ENCODE data around the gene FBXW4.

Gene FBXW4

DNA sequence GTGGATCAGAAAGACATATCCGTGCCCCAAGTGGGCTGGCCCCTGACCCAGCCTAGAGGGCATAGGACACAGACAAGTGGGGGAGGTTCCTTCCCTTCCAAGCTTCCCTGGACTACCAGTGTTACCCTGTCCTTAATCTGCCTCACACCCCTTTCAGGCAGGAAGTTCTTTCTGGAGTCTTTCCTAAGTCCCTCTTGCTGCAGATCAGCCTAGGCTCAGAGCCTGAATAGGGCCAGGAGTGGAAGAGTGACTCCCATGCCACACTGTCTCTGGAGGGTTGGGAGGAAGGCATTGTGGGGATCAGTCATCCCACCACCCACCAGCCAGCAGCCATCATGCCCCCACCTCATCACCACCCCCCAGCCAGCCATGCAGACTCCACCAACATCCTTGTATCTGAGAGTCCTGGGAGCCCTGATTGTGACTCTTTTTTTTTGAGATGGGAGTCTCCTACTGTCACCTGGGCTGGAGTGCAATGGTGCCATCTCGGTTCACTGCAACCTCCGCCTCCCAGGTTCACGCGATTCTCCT, 129.5 kb downstream of the FBXW4 start:
- Histone ChIP-seq H3K4me1 (ENCODE audit: low read depth, poor library complexity, severe bottlenecking) (peaks cover 4% of the 10 kb centered on the region), H2AFZ (ENCODE audit: low read depth) (no peak overlapping the region), H3K9ac (no peak overlapping the region), H3K36me3 (ENCODE audit: insufficient read depth) (no peaks in the 10 kb centered on the region), H3K27ac (no peak overlapping the region), H3K4me3 (IDR thresholded peaks at IDR 0.05; ENCODE audit: insufficient read depth, low read depth, low read length) (no peak overlapping the region), H3K79me2 (ENCODE audit: insufficient read depth, low read depth) (no peaks in the 10 kb centered on the region), H4K20me1 (ENCODE audit: insufficient read depth) (no peaks in the 10 kb centered on the region), H3K27me3 (ENCODE audit: insufficient read depth, low read depth) (no peaks in the 10 kb centered on the region), H3K4me2 (no peak overlapping the region)
- TF ChIP-seq, protein P1, sequence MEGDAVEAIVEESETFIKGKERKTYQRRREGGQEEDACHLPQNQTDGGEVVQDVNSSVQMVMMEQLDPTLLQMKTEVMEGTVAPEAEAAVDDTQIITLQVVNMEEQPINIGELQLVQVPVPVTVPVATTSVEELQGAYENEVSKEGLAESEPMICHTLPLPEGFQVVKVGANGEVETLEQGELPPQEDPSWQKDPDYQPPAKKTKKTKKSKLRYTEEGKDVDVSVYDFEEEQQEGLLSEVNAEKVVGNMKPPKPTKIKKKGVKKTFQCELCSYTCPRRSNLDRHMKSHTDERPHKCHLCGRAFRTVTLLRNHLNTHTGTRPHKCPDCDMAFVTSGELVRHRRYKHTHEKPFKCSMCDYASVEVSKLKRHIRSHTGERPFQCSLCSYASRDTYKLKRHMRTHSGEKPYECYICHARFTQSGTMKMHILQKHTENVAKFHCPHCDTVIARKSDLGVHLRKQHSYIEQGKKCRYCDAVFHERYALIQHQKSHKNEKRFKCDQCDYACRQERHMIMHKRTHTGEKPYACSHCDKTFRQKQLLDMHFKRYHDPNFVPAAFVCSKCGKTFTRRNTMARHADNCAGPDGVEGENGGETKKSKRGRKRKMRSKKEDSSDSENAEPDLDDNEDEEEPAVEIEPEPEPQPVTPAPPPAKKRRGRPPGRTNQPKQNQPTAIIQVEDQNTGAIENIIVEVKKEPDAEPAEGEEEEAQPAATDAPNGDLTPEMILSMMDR (conservative IDR thresholded peaks at IDR 0.05; ENCODE audit: low read depth, low read length) = no peak

DNA sequence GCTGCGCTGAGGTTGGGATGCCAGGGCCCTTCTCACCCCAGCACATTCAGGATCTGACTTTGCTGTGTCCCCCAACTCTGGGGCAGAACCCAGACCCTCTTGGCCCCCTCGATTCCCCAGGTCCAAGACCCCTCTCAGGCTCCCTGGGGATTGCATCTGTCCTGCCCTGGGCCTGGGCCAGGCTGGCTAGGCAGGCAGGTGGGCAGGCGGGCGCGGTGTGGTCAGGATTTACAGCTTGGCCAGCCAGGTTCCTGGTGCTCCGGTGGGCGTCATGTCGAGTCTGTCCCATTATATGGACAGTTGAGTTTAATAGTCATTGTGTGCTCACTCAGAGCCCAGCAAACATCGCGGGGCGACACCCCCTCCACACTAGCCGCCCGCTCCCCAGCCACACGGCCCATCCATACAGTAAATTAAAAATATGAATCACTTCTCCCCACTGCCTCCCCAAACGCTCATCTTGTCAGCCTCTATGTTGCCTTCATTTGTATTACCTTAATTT, 130.4 kb downstream of the FBXW4 start:
- H3K27me3 ChIP-seq (ENCODE audit: insufficient read depth, low read depth) = no peaks in the 10 kb centered on the region
- no peak overlapping the region for H2AFZ ChIP-seq (ENCODE audit: low read depth)
- H3K4me1 ChIP-seq (ENCODE audit: low read depth, poor library complexity, severe bottlenecking) = peaks cover 4% of the 10 kb centered on the region
- no peaks in the 10 kb centered on the region for H4K20me1 ChIP-seq (ENCODE audit: insufficient read depth)
- H3K27ac ChIP-seq = no peak overlapping the region
- no peaks in the 10 kb centered on the region for H3K79me2 ChIP-seq (ENCODE audit: insufficient read depth, low read depth)
- TF ChIP-seq, protein P1 (conservative IDR thresholded peaks at IDR 0.05; ENCODE audit: low read depth, low read length) = no peak
- H3K36me3 ChIP-seq (ENCODE audit: insufficient read depth) = no peaks in the 10 kb centered on the region
- no peak overlapping the region for H3K4me2 ChIP-seq
- no peak overlapping the region for H3K4me3 ChIP-seq (IDR thresholded peaks at IDR 0.05; ENCODE audit: insufficient read depth, low read depth, low read length)
- no peak overlapping the region for H3K9ac ChIP-seq

DNA sequence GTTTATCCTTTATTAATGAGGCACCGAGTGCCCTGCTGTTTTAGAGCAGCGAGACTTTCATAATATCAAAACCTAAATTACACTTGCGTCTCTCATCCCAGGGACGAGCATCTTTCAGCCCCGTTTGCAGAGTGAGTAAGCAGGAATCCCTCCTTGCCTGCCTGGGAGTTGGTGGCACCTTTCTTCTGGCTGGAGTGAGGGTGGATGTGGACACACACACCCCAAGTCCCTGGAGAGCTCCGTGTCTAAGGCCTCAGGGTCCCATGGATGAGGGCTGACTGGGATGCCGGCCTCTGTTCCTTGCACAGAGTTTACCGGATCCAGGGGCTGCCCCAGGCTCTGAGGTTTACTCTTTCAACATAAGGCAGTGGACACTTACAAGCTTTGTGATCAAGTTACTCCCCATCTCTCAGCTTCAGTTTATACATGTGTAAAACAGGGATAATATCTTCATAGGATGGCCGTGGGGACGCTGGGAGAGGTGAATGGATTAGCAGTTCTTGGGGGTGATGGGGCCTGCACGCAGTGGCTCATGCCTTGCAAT, 131.4 kb downstream of the FBXW4 start:
- no peak overlapping the region for H3K4me3 ChIP-seq (IDR thresholded peaks at IDR 0.05; ENCODE audit: insufficient read depth, low read depth, low read length)
- no peaks in the 10 kb centered on the region for H3K27me3 ChIP-seq (ENCODE audit: insufficient read depth, low read depth)
- H3K4me1 ChIP-seq (ENCODE audit: low read depth, poor library complexity, severe bottlenecking) = no peaks in the 10 kb centered on the region
- H4K20me1 ChIP-seq (ENCODE audit: insufficient read depth) = no peaks in the 10 kb centered on the region
- no peaks in the 10 kb centered on the region for H3K36me3 ChIP-seq (ENCODE audit: insufficient read depth)
- no peak overlapping the region for H3K4me2 ChIP-seq
- TF ChIP-seq, protein P1 (conservative IDR thresholded peaks at IDR 0.05; ENCODE audit: low read depth, low read length) = no peak
- H3K9ac ChIP-seq = no peak overlapping the region
- no peak overlapping the region for H2AFZ ChIP-seq (ENCODE audit: low read depth)
- H3K79me2 ChIP-seq (ENCODE audit: insufficient read depth, low read depth) = no peaks in the 10 kb centered on the region
- no peak overlapping the region for H3K27ac ChIP-seq

DNA sequence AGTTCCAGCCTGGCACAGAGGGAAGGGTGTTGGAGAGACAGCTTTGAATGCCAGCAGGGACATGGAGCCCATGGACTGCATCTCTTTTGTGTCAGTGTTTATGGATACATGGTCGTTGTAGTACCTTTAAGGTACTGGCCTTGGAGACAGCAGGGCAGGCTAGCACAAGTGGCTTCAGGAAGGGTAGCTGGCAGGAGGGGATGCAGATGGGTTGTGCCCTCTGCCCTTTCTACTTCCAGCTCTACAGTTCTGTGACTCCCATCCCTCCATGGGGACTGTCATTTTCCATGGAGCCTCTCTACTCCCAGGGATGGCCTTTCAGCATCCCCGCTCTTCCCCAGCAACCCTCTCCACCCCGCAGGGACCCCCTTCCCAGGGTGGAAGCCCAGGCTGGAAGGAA, 132.0 kb downstream of the FBXW4 start:
- Histone ChIP-seq H2AFZ (ENCODE audit: low read depth) (no peak overlapping the region), H3K79me2 (ENCODE audit: insufficient read depth, low read depth) (no peaks in the 10 kb centered on the region), H3K9ac (no peak overlapping the region), H3K27me3 (ENCODE audit: insufficient read depth, low read depth) (no peaks in the 10 kb centered on the region), H3K36me3 (ENCODE audit: insufficient read depth) (no peaks in the 10 kb centered on the region), H3K27ac (no peak overlapping the region), H3K4me3 (IDR thresholded peaks at IDR 0.05; ENCODE audit: insufficient read depth, low read depth, low read length) (no peak overlapping the region), H3K4me1 (ENCODE audit: low read depth, poor library complexity, severe bottlenecking) (no peaks in the 10 kb centered on the region), H3K4me2 (no peak overlapping the region), H4K20me1 (ENCODE audit: insufficient read depth) (no peaks in the 10 kb centered on the region)
- TF ChIP-seq, protein P1 (conservative IDR thresholded peaks at IDR 0.05; ENCODE audit: low read depth, low read length) = no peak

Data from KMS-11 (cell line).